HG03175 (cell line): ENCODE measurements around the gene INTS14.
"Not testable (repeated sequence)": the region's sequence is repeated elsewhere in the genome, so short reads cannot be mapped to it uniquely, and the experiment has no call there.

Experiments used
- ATAC-seq: cut with Tn5 transposase; IDR thresholded peaks from one replicate; pipeline ENCODE4 v1.9.1; 2021; ENCODE audit warnings: mild to moderate bottlenecking, moderate library complexity; ENCODE audit not compliant: unreplicated experiment

Gene INTS14

DNA sequence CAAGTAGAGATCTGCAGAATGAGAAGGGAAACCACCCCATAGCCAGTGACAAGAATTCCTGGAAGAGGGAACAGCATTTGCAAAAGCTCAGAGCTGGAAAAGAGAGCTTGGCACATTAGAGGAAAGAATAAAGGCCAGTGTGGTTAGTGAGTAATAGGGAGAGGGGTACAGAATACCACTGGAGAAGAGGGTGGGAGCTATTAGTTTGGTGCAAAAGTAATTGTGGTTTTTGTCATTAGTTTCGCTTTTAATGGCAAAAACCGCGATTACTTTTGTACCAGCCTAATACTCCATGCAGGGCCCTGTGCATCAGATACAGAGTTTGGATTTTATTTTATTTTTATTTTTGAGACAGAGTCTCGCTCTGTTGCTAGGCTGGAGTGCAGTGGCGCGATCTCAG is 20.6 kb upstream of the INTS14 start:
- no peak for ATAC-seq

DNA sequence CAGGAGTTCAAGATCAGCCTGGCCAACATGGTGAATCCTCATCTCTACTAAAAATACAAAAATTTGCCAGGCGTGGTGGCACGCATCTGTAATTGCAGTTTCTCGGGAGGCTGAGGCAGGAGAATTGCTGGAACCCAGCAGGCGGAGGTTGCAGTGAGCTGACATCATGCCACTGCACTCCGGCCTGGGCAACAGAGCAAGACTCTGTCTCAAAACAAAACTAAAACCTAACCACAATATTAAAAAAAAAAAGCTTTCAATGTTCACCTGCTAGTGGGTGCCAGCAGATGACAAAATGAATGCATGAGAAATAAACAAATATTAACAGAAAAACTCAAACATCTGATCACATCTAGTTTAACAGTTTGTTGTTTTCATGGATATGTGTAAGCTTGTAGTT is 19.8 kb upstream of the INTS14 start:
- ATAC-seq: no peak

DNA sequence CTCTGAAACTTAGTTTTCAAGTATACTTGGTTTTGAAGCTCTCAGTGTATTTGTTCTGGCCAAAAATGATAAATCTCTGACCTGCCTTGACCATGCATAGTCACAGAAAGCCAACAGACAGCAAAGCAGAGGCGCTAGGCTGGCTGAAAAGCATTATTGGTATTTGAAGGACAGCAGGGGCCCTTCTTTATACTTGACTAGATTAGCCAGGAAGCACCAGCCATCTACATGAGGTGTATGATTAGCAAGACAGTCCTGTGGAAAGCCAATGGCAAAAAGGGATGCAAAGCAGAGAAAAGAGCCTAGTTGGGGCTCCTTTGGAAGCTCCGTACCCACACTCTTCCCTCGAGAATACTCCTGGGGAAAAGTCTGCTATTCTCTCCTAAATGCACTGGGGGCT is 18.6 kb upstream of the INTS14 start:
- ATAC-seq: no peak

DNA sequence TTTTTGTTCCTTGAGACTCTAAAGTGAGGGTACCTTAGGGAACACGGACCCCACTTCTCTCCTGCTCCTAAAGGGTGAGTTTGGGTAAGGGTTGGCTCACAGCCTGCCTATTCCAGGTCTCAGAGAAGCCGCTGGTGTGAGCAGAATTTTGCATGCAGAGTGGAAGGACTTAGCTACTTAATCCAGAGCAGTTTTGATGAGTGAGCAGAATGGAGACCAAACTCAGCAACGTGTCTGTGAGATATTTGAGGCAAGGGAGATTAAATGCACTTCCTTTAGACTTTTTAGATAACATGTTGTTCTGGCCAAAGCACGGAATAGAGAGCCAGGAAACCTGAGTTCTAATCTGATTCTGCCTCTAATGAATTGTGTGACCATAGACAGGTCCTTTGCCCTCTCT is 15.9 kb upstream of the INTS14 start:
- ATAC-seq: no peak

DNA sequence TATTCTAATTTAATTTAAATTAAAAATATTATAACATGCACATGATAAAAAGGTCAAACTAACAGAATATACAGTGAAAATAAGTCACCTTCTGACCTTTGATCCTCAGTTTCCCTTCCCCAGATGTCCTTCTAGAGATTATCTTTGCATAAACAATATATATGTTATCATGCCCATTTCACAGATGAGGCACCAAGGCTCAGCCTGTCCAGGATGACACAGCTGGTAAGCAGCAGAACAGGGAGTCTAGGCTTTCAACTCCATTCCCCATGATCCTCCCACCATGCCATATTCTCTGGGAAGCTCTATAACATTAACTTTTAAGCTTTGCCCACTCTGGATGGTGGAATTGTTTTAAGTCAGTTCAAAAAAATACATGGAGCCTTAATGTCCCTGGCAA is 12.2 kb upstream of the INTS14 start:
- no peak for ATAC-seq

DNA sequence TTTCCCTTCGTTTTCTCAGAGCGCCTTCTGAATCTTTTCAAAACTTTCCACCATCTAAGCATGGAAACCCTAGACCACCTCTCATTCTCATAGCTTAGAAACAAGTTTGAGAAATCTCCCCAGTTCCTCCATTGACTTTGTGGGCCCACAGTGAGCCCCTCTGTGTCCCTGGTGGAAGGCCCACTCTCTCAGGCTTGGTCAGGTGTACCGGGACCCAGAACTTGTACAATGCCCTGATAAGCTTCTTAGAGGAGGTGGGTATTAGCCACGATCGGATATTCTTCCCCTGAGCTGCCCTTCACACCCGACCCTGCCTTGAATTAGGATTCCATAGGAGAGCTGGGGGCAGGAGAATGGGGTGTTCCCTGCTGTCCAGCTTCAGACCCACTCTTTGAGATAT is 10.7 kb upstream of the INTS14 start, which contains the start of gene SLC24A1:
TSS of gene SLC24A1 (plus strand) at position 301 of the 400 bp plus-strand sequence. CDS start 2,143 bp downstream, outside the sequence.
- no peak for ATAC-seq

DNA sequence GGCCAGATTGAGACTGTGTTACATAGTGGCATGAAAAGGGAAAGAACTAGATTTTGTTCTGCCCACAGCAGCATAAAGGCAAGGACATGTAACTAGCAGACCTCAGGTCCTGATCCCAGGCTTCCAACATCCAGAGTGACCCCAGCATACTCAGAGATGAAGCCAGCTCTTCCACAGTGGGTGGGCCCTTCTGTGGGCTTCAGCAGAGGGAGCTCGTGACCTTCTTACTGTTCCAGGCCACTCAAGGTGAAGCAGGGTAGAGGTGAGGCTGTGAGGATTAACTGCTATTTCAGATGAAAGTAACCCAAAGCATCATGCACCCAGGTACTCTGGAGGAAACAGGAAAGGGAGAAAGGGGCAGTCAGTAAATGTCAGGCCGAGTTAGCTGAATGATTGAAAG is 9.9 kb upstream of the INTS14 start:
- no peak for ATAC-seq

DNA sequence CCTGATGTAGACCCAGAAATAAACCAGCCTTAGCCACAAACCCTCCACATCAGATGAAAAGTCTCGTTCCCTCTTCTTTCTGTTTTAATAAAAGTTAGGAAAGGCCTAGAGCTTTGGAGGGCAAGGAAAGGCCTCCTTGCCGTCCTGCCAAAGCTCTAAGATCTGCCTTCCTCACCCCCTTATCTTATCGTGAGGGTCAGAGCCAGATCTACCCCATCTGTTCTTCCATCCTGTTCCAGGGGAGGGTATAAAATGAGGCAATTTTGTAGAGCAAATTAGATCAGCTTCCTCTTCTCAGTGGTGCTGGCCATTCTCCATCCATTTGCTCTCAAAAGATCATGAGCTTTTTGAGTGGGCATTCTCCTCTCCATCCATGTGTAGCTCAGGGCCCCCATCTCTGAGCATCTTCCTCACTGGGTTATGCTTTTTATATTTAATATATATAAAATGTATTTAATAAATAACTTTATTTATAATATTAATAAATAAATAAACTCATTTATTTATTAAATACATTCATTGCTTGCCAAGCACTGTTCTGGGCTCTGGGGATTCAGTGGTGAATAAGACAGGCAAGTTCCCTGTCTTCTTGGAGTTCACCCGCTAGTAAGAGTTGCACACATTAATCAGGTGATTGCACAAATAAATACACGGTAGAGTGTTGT is 8.8 kb upstream of the INTS14 start:
- ATAC-seq: no peak

DNA sequence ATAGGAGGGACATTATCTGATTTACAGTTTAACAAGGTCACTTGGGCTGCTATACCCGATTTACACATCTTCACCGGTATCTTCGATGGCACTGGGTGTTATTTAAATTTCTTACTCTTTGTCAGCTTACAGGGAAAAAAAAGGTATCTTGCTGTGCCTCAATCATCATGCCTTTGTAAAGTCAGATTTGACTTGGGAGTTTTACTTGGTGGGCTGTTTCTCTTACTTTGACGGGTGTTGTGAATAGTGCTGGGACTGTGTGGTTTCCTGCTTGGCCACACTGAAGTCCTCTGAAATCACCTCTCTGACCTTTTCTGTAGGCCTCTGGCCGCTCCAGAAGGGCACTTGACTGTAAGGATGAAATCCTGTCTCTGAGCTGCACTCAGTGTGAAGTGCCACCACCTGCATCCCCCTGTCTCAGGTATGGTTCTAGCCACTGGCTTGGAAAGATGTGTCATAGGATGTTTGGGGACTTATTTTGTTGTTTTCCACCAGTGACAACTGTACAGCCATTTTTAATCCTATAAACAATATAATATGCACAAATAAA is 7.7 kb upstream of the INTS14 start:
- ATAC-seq: no peak

DNA sequence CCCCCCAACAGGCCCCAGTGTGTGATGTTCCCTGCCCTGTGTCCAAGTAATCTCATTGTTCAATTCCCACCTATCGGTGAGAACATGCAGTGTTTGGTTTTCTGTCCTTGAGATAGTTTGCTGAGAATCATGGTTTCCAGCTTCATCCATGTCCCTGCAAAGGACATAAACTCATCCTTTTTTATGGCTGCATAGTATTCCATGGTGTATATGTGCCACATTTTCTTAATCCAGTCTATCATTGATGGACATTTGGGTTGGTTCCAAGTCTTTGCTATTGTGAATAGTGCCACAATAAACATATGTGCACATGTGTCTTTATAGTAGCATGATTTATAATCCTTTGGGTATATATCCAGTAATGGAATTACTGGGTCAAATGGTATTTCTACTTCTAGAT is 5.0 kb upstream of the INTS14 start:
- ATAC-seq: not testable (repeated sequence)

DNA sequence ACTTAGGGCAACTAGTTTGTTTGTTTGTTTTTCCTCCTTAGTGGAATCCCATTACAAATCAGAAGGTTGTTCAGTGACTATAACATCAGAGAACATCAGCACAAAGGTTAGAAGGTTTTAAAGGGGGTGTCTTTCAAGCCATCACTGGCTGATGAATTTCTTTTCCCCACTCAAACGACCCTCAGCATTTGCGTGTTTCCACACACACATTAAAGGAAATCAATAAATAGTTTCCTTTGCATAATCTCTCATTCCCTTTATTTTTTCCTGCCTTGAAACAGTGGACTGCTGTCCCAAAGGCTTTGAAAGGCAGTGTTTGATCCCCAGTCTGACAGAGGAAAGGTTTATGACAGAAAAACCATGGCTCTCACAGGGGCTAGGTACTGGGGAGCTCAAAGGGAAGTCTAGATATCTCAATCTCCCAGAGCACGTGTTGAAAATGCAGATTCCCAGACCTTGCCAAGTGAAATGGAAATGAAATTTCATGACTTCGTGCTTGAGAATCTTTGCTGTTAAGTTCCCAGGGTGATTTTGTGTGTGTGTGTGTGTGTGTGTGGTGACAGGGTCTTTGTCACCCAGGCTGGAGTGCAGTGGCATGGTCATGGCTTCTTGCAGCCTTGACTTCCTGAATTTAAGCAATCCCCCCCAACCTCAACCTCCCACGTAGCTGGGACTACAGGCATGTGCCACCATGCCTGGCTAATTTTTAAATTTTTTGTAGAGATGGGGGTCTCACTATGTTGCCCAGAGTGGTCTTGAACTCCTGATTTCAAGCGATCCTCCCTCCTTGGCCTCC is 2.2 kb upstream of the INTS14 start:
- no peak for ATAC-seq

DNA sequence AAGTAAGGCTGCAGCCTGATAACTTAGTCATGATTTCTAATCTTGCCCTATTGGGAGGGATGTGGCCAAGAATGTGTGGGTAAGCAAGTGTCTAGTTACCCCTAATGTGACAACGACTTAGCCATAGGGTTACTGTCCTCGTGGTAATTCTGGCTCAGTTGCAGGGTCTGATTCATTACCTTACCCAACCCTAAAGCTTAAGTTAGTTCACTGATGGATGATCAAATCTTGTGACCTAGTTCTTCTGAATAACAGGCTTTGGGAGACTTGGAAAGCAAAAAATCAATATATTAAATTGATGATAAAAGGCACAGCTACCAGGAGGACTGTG is 1.6 kb upstream of the INTS14 start:
- ATAC-seq: no peak

DNA sequence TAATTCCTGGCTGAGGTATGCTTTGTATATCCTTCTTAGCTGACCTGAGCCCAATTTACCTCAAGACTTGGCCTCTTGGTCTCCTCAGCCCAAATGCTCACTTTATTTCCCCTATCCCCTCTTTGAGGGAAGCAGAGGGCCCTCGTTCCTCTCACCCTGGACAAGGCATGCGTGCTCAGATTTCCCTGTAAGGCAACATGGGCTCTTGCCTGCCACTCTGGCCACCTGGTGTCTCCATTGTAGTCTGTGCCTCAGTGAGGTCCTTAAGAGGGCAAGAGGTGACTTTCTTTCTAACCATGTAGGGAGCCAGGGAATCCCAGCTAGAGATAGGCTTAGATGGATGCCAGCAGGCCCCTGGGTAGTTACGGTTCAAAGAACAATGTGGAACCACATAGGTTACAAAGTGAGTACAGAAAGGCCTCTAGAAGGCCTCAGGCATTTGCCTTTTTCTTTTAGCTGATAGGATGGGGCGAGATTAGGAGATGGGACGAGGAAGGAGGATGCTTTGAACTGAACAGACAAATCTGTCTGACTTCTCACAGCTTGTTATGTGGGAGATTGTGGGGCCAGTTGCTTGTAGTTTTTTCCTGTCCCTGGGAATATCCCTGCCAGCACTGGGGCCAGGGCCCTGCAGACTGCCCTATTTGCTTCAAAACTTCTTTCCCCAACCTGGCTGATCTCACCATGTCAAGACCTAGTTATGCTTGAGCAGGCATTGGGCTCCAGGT is 1.1 kb upstream of the INTS14 start:
- no peak for ATAC-seq

DNA sequence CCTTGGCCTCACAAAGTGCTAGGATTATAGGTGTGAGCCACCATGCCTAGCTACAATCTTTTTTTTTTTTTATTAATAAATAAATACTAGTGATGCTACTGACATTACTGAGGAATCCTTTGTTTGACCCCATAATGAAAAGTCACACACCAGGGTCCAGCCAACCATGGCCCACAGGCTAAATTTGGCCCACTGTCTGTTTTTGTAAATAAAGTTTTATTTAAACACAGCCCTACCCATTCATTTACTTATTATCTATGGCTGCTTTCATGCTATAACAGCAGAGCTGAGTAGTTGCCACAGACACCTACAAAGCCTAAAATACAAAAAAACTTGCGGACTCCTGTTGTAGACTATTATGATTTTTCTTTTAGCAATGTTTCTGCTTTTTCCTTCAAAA is 7.4 kb downstream of the INTS14 start:
- no peak for ATAC-seq

DNA sequence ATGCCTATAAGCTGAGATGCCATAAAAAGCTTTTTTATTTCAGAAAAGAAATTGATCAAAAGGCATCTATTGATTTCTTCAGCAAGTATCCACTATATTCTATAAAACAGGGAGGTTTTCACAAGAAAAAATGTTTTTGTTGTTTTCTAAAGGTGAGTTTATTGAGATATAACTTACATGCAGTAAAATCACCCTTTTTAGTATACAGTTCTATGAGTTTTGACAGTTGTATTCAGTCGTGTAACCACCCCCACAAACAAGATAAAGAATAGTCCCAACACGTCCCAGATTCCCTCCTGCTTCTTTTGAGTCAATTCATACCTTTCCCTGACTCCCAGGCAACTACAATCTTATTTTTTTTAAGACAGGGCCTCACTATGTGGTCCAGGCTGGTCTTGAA is 7.8 kb downstream of the INTS14 start:
- no peak for ATAC-seq

DNA sequence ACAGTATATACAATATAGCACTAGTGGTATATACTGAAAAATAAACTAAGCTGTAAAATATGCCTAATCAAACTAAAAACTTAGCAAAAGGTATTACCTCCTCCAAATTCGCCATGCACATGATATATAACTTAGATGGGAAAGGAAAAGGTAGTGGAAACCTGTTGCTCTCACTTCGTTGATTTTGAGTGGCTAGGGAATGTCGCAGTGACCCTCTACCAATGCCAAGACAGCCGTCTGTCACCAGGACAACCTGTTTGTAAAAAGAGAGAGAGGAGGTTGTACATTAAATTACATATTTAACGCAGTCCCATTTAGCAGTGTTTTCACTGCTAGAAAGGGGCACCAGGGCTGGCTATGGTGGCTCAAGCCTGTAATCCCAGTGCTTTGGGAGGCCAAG is 11.3 kb downstream of the INTS14 start:
- no peak for ATAC-seq

DNA sequence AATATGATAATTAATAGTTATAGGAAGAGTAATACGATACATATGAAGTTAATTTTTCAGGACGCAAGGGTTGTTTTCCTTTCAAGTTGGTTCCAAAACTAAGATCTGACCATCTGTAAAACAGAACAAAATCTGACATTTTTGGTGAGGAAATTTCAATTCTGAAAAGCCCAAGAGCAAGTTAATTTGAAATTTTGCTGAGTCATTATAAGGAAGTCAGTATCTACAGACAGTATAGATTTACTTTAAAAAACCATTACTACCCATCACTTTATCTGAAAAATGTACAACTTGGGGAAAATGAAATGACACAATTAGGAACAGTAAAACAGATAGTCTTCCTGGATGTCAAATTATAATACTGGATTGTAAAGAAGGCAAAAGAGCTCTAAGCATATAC is 12.5 kb downstream of the INTS14 start:
- ATAC-seq: no peak

DNA sequence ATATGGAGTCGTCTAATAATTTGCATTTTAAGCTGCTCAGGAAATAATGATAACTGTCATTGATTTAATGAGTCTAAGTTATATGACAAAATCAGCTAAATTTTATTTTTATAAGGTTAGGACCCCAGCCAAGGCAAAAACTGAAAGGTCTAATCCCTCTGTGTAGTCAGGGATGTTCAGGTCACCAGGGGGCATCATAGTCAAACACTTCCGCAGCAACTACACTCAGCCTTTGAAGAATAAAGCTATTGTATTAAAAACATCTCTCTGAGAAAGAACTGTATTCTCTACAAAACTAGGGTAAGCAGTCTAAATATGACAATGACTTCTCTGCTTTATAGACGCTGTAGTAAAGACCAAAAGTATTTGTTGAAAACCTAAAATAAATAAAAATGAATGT is 15.0 kb downstream of the INTS14 start:
- ATAC-seq: no peak

DNA sequence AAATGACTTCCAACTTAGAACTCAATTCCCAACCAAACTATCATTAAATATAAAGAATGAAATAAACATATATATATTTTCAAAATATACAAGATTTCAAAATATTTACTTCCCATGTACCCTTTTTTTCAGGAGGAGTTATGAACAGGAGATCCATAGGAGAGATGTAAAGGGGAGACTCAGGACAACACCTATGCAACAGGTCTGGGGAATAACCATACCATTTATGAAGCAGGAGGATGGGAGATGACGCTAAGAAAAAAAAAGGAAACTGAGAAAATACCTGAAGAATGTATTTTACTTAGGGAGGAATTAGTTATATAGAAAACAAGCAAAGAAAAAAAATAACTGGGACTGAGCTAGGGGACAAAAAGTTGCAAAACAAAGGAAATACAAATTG is 23.8 kb downstream of the INTS14 start:
- ATAC-seq: no peak

DNA sequence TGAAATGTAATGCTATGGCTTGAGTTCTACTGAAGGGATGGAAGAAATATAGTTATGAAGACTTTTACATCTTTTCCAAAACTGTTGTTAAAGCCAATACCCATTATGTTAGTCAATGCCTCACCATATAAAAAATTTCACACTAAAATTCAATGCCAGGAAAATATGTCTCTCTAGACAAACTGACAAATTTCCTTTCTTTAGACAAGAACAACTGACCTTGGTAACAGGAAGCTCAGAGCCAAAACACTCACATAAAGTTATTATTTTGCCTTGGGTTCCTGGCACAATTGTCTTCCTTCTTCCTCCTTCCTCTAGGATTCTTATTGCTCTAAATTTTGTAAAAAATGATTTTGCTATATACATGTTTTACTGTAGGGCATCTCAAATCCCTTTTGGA is 26.7 kb downstream of the INTS14 start:
- ATAC-seq: no peak

DNA sequence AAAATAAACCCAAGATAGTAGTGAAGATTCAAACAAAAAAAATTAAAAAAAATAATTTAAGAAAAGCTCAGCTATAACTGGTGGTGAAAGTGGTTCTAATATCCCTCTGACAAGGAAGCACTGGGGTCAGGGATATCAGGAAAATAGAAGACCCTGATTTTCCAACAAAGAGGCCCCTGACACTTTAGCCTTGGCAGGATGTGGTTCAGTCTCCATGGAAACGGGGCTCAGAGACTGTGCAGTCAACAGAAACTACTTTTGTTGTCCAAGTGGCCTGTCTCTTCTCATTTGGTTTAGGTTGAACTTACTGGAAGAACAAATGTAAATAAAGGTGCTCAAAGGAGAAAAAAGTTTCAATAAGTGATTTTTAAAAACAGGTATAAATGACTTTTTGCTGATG is 27.2 kb downstream of the INTS14 start:
- peak; percentile 56 for ATAC-seq

DNA sequence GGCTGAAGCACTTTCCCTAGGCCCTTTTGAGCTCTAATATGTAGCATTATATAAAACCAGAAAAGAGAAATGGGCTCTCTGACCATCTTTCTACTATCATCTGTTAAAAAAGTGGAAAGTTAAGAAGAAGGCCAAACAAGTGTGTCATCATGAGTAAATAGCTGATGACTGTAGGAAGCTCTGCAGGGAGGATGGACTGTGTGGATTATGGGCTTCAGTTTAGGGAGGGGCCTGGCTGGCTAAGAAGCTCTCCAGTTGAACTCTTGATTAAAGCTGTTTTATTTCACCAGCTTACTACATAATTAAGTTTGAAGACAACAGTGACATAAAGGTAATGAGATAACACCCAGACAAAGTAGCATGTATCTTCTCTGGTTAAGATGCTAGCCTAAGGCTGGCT is 30.6 kb downstream of the INTS14 start:
- ATAC-seq: no peak
